HEK293 (cell line): ENCODE results near the gene PCSK9.

Experiments used
- KLF16 ChIP-seq: fragments of 450-650 bp; formaldehyde crosslinking; IDR thresholded peaks from 2 replicates; pipeline ENCODE4 v1.5.1; 2017; ENCODE audit warnings: missing biosample characterization, missing genetic modification characterization
- ZNF549 ChIP-seq: fragments of 450-650 bp; IDR thresholded peaks from 2 replicates; pipeline ENCODE4 v1.5.1; 2018; ENCODE audit warnings: missing biosample characterization, missing genetic modification characterization, mild to moderate bottlenecking, inconsistent platforms, moderate library complexity
- ZNF658 ChIP-seq: fragments of 450-650 bp; formaldehyde crosslinking; IDR thresholded peaks from 2 replicates; pipeline ENCODE4; 2016; ENCODE audit warnings: missing biosample characterization, missing genetic modification characterization
- ZNF76 ChIP-seq: fragments of 450-650 bp; formaldehyde crosslinking; IDR thresholded peaks from 2 replicates; pipeline ENCODE4; 2016; ENCODE audit warnings: low read depth, missing biosample characterization, missing genetic modification characterization, borderline replicate concordance
- TF ChIP-seq, protein P1 (sequence below): fragments of 450-650 bp; formaldehyde crosslinking; IDR thresholded peaks from 2 replicates; pipeline ENCODE4 v1.5.1; 2016; ENCODE audit warnings: missing biosample characterization, missing genetic modification characterization

DNA sequence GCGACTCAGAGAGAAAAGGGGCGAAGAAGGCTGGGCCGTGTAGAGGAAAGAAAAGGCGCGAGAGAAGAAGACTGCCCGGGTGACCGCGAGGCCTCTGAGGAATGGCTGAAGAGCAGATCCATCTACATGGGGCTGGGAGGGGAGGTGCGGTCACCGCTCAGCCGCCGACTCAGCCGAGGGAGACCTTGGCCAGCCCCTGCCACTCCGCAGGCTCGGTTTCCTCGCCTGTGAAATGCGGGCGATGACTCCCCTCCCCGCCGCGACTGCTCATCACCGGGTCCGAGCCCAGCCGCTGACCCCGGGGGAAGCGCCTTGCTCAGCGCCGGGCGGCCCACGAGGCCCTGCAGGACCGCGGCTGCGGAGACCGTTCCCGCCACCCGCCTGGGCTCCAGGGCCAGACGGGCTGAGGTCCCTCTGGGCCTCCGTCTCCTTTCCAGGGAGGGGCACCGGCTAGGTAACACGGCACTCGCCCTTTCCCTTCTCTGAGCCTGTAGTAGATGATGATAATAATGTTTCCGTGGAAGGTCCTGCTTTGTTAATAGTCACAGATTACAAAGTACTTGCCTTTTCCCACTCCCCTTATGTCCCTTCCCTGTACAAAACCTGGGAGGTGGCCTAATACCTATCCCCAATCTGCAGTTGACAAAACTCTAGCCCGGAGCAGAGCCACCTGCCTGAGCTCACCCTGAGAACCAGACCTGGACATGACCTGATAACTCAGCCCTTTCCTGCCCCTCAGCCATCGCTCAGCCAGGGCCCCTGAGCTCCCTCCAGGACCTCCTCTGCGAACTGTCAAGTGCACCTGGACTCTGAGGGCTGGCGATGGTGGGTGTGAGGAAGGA is 42.3 kb upstream of the PCSK9 start:
- TF ChIP-seq KLF16 (tag by site-specific recombination), result no peak
- TF ChIP-seq, protein P1, sequence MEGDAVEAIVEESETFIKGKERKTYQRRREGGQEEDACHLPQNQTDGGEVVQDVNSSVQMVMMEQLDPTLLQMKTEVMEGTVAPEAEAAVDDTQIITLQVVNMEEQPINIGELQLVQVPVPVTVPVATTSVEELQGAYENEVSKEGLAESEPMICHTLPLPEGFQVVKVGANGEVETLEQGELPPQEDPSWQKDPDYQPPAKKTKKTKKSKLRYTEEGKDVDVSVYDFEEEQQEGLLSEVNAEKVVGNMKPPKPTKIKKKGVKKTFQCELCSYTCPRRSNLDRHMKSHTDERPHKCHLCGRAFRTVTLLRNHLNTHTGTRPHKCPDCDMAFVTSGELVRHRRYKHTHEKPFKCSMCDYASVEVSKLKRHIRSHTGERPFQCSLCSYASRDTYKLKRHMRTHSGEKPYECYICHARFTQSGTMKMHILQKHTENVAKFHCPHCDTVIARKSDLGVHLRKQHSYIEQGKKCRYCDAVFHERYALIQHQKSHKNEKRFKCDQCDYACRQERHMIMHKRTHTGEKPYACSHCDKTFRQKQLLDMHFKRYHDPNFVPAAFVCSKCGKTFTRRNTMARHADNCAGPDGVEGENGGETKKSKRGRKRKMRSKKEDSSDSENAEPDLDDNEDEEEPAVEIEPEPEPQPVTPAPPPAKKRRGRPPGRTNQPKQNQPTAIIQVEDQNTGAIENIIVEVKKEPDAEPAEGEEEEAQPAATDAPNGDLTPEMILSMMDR (tag by site-specific recombination), result no peak
- TF ChIP-seq ZNF76, result no peak
- no peak for TF ChIP-seq ZNF549 (tag by site-specific recombination)
- no peak for TF ChIP-seq ZNF658 (tag by site-specific recombination)
